HG03571 (cell line): ENCODE measurements around the gene SEMA5A.

Experiments
- ATAC-seq: cut with Tn5 transposase; IDR thresholded peaks from one replicate; pipeline ENCODE4 v1.9.1; 2021; ENCODE audit not compliant: unreplicated experiment

Gene SEMA5A

GRCh38 chr5:9239626-9240025 lies 306.2 kb downstream of the SEMA5A start:
- no peak for ATAC-seq

DNA sequence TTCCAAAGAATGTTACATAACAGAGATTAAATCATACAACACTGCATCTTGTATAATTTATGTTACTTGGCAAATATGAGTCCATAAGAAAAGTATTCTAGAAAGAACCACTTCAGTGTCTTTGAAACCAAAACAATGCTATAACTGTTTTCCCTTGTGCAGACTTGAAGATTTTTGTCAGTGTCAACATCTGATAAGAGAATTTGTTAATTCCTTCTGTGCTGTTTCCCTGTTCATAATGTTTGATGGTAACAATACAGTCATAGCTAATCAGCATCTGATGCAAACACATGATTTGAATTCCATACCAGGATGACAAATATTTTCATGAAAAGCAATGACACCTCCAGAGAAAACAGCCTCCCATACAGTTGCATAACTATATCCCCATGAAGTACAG lies 306.8 kb downstream of the SEMA5A start:
- no peak for ATAC-seq

DNA sequence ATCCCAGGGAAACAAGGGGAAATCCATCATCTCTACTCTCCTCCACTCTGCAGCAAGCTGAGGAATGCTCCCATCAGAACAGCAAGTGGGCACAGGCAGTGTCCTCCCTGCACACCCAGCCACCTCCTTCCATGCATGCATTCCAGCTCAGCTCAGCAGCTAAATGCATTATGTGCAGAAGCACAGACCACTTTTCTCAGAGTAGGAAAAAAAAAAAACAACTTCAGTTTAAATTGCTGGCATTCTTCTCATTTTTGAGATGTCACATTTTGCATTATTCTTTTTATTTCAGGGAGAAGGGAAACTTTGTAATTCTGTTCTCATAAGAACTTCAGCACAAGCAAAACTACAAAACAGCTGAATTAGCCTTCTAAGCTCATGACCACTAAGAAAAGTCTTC lies 312.2 kb downstream of the SEMA5A start:
- ATAC-seq = no peak

GRCh38 chr5:9233035-9233434 lies 312.8 kb downstream of the SEMA5A start:
- ATAC-seq = no peak

DNA sequence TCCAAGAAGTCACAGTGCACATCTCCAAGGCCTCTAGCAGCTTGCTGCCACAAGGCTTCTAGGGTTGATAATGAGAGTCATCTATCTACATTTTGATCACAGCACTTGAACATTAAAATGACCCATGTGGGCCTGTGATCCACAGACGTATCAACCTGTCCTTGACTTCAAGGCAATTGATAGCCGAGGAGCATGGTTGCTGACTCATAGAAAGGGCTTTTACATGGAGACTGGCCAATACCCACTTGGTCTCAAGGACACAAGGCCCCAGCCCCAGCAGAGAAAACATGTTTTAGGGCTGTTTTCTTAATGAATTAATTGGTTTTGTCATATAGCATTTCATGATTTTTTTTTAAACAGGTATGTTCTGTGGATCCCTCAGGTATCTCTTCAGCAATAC lies 314.0 kb downstream of the SEMA5A start:
- ATAC-seq = no peak

DNA sequence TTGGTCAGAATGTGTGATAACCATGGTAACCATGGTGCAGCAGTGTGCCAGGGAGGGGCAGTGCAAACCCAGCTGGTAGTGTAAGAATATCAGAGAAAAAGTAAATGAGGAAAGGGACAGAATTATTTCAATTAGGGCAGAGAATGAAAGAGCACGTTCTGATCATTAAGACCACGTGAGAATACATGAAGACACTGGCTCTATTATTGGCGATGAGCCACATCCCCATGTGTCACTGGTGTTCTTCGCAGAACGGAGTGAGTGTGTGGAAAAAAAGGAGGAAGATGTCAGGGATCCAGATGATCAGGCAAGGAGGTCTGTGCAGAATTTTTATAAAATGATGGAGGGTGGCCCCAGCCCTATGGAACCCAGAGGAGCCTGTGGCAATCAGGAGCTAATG lies 315.5 kb downstream of the SEMA5A start:
- no peak for ATAC-seq

GRCh38 chr5:9226016-9226536 lies 319.8 kb downstream of the SEMA5A start:
- ATAC-seq = no peak

GRCh38 chr5:9222054-9222976 lies 323.6 kb downstream of the SEMA5A start:
- ATAC-seq = no peak

- no peak for ATAC-seq
Observed at GRCh38 chr5:9218358-9218757, 327.5 kb downstream of the SEMA5A start.

DNA sequence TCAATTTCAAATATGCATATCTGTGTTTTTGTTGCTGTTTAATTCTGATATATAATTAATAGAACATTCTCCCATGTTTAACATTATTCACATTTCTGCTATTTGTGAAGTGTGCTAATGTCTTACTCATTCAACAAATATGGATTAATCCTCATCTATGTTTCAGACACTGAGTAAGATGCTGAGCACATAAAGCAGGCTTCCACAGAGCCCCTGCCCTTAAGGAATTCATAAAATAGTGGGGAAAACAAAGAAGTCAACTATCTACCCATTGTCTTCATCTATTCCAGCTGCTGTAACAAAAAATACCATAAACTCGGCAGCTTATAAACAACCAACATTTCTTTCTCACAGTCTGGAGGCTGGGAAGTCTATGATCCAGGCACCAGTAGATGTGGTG lies 333.3 kb downstream of the SEMA5A start:
- no peak for ATAC-seq

- ATAC-seq = no peak
Observed at GRCh38 chr5:9209846-9210492, 335.9 kb downstream of the SEMA5A start.

DNA sequence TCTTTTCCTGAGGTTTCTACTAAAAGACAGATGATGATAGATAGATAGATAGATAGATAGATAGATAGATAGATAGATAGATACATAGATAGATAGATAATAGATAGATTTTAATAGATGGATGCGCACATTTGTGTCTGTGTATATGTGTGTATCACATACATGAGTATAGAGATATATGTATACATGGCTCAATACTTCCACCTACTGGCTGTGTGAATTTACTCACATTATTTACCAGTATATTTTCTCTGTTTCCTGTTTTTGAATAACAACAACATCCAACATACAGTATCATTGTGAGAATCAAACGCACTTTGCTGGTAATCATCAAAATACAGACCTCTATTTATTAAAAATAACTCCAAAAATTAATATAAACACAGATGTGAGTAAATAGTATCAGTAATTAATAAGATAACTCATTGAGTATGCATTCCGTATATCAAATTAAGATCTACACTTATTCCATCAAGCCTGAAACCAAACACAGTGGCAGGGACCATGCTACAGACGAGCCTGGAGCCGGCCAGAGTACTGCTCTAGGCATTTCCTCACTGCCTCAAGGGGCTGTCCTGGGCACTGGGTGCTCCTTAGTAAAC lies 338.0 kb downstream of the SEMA5A start:
- ATAC-seq = peak; percentile 77

DNA sequence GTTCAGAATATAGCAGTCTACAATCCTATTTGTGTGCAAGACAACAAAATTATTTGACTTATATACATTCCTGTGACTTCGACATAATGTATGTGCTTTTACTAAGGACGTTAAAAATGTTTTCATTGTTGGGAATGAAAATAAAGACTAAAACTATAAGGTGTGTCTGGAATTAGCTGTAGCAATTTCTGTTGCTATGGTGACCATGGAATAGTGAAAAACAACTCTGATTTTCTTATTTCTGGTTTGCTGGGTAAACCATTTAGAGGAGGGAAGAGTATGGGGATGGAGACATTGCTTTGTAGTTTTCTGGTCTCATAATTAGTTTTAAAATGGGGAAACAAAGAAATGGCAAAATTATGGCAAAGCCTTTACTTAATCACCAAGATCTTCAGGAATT lies 343.2 kb downstream of the SEMA5A start:
- no peak for ATAC-seq

DNA sequence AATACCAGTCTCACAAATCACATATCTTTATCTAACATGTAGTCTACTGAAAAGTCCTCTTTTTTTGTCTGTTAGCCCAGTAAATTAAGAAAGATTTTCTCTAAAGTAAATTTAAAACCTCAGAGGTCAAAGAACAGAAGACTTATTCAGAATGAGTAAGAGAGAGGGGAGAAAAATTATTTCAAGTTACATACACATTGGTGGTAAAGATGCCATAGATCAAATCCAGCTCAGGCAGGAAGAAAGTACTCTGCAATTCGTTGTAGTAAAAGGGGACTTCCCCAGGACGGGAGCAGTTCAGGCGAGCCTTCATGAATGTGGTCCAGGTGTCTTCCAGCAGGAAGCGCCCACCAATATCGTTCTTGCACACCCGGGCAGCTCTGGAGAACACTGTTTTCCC lies 344.1 kb downstream of the SEMA5A start:
- no peak for ATAC-seq

DNA sequence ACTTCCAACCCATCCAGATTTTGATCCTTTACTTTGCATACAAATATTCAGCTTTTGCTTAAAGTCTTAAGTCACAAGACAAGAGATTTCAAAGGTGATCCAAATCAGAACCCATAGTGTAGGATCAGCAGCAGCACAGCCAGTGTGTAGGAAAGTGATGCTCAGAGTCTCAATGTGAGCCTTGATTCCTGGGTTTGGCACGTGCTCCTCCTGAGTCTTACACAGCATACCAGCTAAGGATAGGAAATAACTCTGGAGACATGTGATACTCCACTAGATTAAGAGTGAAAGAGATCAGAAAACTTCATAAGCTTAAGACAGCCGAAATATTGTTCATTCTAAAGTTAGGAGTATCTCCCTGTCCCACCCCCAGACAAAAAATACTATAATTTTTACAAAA lies 344.9 kb downstream of the SEMA5A start:
- ATAC-seq = no peak

DNA sequence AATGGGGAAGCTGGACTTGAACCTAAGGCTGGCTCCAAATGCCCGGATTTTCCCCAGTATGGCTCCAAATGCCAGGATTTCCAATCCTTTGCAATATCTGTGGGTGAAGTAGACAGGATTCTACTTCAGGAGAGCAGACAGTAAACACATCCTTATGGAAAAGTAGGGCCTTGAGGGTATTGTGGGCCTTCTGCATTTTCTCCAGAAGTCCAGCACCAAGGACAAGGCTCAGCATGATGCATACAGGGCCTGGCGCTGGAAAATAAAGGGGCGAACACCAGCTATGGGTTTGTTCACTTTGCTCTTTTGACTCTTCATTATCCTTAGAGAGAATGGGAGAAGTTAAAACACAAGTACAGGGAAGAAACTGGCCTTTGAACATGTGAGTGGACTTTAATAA lies 347.5 kb downstream of the SEMA5A start:
- ATAC-seq = no peak

GRCh38 chr5:9197881-9198260 lies 348.0 kb downstream of the SEMA5A start:
- peak; percentile 84 for ATAC-seq

DNA sequence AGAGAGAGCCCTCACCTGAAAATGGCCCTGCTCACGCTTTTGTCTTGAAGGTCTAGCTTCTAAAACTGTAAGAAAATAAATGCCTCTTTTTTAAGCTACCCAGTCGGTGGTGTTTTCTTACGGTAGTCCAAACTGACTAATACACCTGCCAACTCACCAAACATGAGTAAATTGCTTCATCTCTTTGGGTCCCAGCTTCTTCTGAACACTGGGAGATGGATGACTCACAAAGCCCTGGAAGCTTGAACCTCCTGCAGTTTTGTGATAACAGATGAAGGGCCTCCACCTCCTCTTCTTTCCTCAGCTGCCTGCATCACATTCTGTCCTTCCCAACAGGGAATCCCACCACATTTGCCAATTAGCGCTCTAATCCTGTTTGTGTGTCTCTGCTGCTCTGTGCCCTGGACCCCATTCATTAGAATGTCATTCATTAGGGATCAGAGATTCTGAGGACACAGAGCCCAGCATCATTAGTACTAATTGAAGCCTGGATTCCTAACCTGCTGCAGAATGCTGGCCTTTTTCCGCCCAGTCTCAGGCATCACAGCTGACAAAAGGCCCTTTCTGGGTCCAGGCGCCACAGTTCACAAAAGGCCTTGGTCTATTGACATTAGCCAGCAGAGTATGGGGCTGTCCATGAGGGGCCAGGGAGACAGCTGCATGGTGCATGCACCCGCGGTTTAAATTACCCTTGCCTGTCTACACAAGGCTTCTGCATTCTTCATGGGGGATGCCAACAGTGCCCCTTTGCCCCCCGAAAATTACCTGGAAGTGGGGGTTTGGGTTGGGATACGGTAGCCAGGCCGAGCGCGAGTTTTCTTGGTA lies 349.3 kb downstream of the SEMA5A start:
- no peak for ATAC-seq

DNA sequence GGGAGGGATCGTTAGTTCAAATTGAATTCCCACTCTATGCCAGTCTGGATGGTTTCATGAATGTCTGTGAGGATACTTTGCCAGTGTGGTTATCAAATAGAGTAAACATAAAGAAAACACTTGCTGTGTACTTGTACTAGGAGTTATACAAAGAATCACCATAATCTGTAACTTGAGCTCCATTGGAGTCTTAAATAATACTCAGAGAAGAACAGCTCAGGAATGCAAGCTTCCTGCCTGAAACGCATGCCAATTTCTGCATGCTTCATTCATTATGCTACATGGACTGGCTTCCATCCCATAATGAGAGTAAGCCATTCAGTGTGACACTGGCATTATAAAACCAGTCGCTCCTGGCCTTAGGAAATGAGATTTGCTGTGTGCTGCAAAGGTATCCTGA lies 351.4 kb downstream of the SEMA5A start:
- no peak for ATAC-seq

DNA sequence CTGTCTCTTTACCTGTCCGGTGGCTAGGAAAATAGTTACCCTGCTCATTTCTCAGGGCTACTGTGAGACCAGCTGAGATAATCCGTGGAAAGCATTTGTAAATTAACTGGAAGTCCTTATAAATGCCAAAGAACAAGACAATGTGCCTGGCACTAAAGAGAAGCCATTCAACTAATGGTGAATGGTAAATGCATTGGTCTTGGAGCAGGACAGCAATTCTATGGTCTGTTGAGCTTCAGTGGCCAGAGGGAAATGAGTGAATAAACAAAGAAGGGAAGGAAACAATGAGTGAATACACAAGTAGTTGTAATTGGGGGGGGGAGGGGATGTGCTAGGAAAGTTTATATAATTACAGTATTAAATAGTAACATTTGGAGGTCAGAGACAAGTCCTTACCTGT lies 353.6 kb downstream of the SEMA5A start:
- no peak for ATAC-seq

DNA sequence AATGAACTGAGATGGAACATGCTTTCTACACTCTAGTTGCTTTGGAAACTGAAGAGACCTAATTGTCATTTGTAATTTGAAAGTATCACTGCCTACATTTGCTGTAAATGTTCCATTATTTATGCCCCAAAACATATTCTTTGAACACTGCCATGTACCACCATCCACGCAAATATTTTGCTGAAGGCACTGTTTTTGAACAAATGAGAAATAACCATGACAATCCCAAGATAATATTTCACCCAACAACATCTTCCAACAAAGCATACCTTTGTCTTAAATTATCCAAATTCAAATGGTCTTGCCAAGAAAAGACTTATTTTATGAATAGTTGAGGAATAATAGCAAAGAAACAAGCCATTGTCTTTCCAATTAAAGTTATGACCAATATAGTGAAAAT lies 356.2 kb downstream of the SEMA5A start:
- ATAC-seq = no peak
